WTC11 (cell line): ENCODE data around the gene IFIT5. TPM values are rescaled to one million over a fixed set of nuclear protein-coding genes. Genes with fewer than 3 reads are reported as not detected.
"Not testable (repeated sequence)": the region's sequence is repeated elsewhere in the genome, so short reads cannot be mapped to it uniquely, and the experiment has no call there.

Source experiments
- ATAC-seq: fragments of 200-7000 bp; cut with Tn5 transposase; 2 replicates; pipeline ENCODE4 v1.10.0; 2021; ENCODE audit warnings: mild to moderate bottlenecking, moderate library complexity
- CTCF ChIA-PET: fragments of 300-600 bp; sonication (Branson Sonifier 250); formaldehyde crosslinking; loops from one replicate; lab custom pipeline; 2021; ENCODE audit warnings: antibody characterized with exemption; lab: Charles Lee
- POLR2A ChIA-PET: fragments of 350-600 bp; sonication (Branson Sonifier 250); formaldehyde crosslinking; loops from one replicate; lab custom pipeline; 2021; ENCODE audit warnings: antibody characterized with exemption; lab: Charles Lee
- DNase-seq: peaks from one replicate; pipeline ENCODE4 v3.0.0; 2021; ENCODE audit warnings: low spot score
- H3K27ac Mint-ChIP-seq: 2 replicates; pipeline ENCODE4 v1.8.0; 2021; ENCODE audit warnings: mixed read lengths
- H3K27me3 Mint-ChIP-seq: 2 replicates; pipeline ENCODE4 v1.8.0; 2021; ENCODE audit warnings: low read depth, mild to moderate bottlenecking, moderate library complexity, mixed read lengths
- H3K36me3 Mint-ChIP-seq: 2 replicates; pipeline ENCODE4 v1.8.0; 2021; ENCODE audit warnings: mixed read lengths
- H3K4me1 Mint-ChIP-seq: 2 replicates; pipeline ENCODE4 v1.8.0; 2022; ENCODE audit warnings: mixed read lengths
- H3K4me3 Mint-ChIP-seq: 2 replicates; pipeline ENCODE4 v1.8.0; 2021; ENCODE audit warnings: mild to moderate bottlenecking, moderate library complexity, mixed read lengths
- H3K9me3 Mint-ChIP-seq: 2 replicates; pipeline ENCODE4 v1.8.0; 2021; ENCODE audit warnings: mixed read lengths
- ATF6 ChIP-seq: sonication (generic); formaldehyde crosslinking; IDR thresholded peaks from 2 replicates; pipeline ENCODE4 v1.8.1; 2023; ENCODE audit warnings: mild to moderate bottlenecking, missing genetic modification reagents
- CREB1 ChIP-seq: sonication (generic); formaldehyde crosslinking; IDR thresholded peaks from 2 replicates; pipeline ENCODE4 v1.8.0; 2023; ENCODE audit warnings: mild to moderate bottlenecking, missing genetic modification reagents
- CTCF ChIP-seq: fragments of 200-600 bp; IDR thresholded peaks from 2 replicates; pipeline ENCODE4 v1.8.0; 2022; ENCODE audit warnings: antibody characterized with exemption
- GTF2I ChIP-seq: fragments of 250-450 bp; sonication (Bioruptor Pico); conservative IDR thresholded peaks from 2 replicates; pipeline ENCODE4 v1.4.0; 2021; ENCODE audit warnings: mild to moderate bottlenecking
- JUN ChIP-seq: sonication (generic); formaldehyde crosslinking; IDR thresholded peaks from 2 replicates; pipeline ENCODE4 v1.8.0; 2023; ENCODE audit warnings: mild to moderate bottlenecking, missing genetic modification reagents
- TEAD1 ChIP-seq: sonication (generic); formaldehyde crosslinking; IDR thresholded peaks from 2 replicates; pipeline ENCODE4 v1.8.0; 2022; ENCODE audit warnings: mild to moderate bottlenecking, missing genetic modification reagents
- USF2 ChIP-seq: sonication (generic); formaldehyde crosslinking; IDR thresholded peaks from 2 replicates; pipeline ENCODE4 v1.8.1; 2023; ENCODE audit warnings: mild to moderate bottlenecking, missing genetic modification reagents, moderate library complexity
- ZNF317 ChIP-seq: sonication (generic); formaldehyde crosslinking; IDR thresholded peaks from 2 replicates; pipeline ENCODE4 v1.8.1; 2023; ENCODE audit warnings: low read depth, mild to moderate bottlenecking, moderate library complexity, missing genetic modification reagents, borderline replicate concordance
- ZNF416 ChIP-seq: fragments of 250-450 bp; sonication (Bioruptor Pico); IDR thresholded peaks from 2 replicates; pipeline ENCODE4 v1.9.0; 2021; ENCODE audit warnings: mild to moderate bottlenecking, inconsistent platforms
- ZSCAN18 ChIP-seq: fragments of 250-450 bp; sonication (Bioruptor Pico); IDR thresholded peaks from 2 replicates; pipeline ENCODE4 v2.1.2; 2022; ENCODE audit warnings: mild to moderate bottlenecking, moderate library complexity
- total RNA-seq: library from RNA; stranded (reverse); gene quantifications from 3 replicates; pipeline ENCODE4 v1.2.3, GENCODE V29; 2021
- TF ChIP-seq, protein P1 (sequence below): sonication (generic); formaldehyde crosslinking; IDR thresholded peaks from 2 replicates; pipeline ENCODE4 v1.8.1; 2022; ENCODE audit warnings: low read depth, missing genetic modification reagents, borderline replicate concordance
- TF ChIP-seq, protein P2 (sequence below): sonication (generic); formaldehyde crosslinking; IDR thresholded peaks from 2 replicates; pipeline ENCODE4 v1.8.1; 2022; ENCODE audit warnings: mild to moderate bottlenecking, missing genetic modification reagents, moderate library complexity, borderline replicate concordance
- TF ChIP-seq, protein P3 (sequence below): fragments of 250-450 bp; sonication (Bioruptor Pico); IDR thresholded peaks from 2 replicates; pipeline ENCODE4 v1.9.0; 2021; ENCODE audit warnings: mild to moderate bottlenecking
- TF ChIP-seq, protein P4 (sequence below): sonication (generic); formaldehyde crosslinking; IDR thresholded peaks from 2 replicates; pipeline ENCODE4 v1.8.1; 2023; ENCODE audit warnings: mild to moderate bottlenecking, missing genetic modification reagents

The IFIT5 gene
- total RNA-seq, 1 experiment from 2014 or later: 2.0 TPM

GRCh38 chr10:89440226-89441009 is 26.1 kb downstream of the IFIT5 start (continued):
- TF ChIP-seq ZNF416: no peak

DNA sequence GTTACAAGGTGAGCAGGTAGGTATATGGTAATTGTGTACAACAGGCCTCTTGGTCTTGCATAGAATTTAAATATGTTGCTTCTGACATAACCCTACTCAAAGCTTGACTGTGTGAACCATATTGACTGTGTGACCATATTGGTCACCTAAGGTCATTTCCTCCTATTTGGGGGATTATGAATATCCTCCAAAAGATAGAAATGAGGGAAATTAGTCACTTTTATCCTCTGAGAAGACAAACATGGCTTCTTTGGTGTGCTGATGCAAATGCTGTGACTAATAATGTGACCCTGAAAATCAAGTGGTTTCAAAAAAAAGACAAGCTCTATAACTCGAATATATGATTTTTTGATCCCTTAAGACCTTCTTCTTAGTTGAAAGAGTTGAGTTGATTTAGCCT is 27.9 kb downstream of the IFIT5 start:
- H3K27me3 Mint-ChIP-seq: no peaks in the 10 kb centered on the region
- TF ChIP-seq CREB1 (CRISPR knock-in tag): no peak
- TF ChIP-seq USF2 (CRISPR knock-in tag): no peak
- TF ChIP-seq, protein P1, sequence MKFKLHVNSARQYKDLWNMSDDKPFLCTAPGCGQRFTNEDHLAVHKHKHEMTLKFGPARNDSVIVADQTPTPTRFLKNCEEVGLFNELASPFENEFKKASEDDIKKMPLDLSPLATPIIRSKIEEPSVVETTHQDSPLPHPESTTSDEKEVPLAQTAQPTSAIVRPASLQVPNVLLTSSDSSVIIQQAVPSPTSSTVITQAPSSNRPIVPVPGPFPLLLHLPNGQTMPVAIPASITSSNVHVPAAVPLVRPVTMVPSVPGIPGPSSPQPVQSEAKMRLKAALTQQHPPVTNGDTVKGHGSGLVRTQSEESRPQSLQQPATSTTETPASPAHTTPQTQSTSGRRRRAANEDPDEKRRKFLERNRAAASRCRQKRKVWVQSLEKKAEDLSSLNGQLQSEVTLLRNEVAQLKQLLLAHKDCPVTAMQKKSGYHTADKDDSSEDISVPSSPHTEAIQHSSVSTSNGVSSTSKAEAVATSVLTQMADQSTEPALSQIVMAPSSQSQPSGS (CRISPR knock-in tag): no peak
- TF ChIP-seq JUN (CRISPR knock-in tag): no peak
- no peak for TF ChIP-seq GTF2I (CRISPR knock-in tag)
- TF ChIP-seq ATF6 (CRISPR knock-in tag): no peak
- TF ChIP-seq, protein P2, sequence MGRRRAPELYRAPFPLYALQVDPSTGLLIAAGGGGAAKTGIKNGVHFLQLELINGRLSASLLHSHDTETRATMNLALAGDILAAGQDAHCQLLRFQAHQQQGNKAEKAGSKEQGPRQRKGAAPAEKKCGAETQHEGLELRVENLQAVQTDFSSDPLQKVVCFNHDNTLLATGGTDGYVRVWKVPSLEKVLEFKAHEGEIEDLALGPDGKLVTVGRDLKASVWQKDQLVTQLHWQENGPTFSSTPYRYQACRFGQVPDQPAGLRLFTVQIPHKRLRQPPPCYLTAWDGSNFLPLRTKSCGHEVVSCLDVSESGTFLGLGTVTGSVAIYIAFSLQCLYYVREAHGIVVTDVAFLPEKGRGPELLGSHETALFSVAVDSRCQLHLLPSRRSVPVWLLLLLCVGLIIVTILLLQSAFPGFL (CRISPR knock-in tag): no peak
- TF ChIP-seq, all 79 proteins: peak for 0
- DNase-seq (no peak), ATAC-seq (no peak)
- H3K4me1 Mint-ChIP-seq: no peaks in the 10 kb centered on the region
- H3K9me3 Mint-ChIP-seq: peaks cover 39% of the 10 kb centered on the region
- peaks cover 41% of the 10 kb centered on the region for H3K36me3 Mint-ChIP-seq
- POLR2A ChIA-PET: no interaction called here
- no peak overlapping the region for H3K27ac Mint-ChIP-seq
- H3K4me3 Mint-ChIP-seq: no peak overlapping the region
- CTCF ChIA-PET: no interaction called here

DNA sequence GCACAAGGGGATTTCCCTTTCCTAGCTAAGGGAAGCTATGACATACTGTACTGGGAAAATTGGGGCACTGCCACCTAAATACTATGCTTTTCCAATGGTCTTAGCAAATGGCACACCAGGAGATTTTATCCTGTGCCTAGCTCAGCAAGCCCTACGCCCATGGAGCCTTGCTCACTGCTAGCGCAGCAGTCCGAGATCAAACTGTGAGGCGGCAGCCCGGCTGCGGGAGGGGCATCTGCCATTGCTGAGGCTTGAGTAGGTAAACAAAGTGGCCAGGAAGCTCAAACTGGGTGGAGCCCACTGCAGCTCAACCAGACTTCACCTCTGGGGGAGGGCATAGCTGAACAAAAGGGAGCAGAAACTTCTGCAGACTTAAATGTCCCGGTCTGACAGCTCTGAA is 30.5 kb downstream of the IFIT5 start:
- CTCF ChIA-PET, H3K27ac Mint-ChIP-seq, H3K4me1 Mint-ChIP-seq, H3K27me3 Mint-ChIP-seq, H3K4me3 Mint-ChIP-seq, ATAC-seq, DNase-seq, POLR2A ChIA-PET: not testable (repeated sequence)
- Mint-ChIP-seq H3K9me3 (peaks cover 40% of the 10 kb centered on the region), H3K36me3 (peaks cover 45% of the 10 kb centered on the region)

- Mint-ChIP-seq H3K4me1 (peaks cover 6% of the 10 kb centered on the region; the same call in 1 of the 2 replicates), H3K9me3 (peaks cover 14% of the 10 kb centered on the region), H3K36me3 (peaks cover 20% of the 10 kb centered on the region), H3K27ac (no peak overlapping the region), H3K4me3 (no peak overlapping the region), H3K27me3 (no peaks in the 10 kb centered on the region)
- ChIA-PET CTCF (no interaction called here), POLR2A (interaction anchor here (0.6 kb wide), 1 partner anchor 97 kb away, joined by 3 read pairs; no protein-coding TSS in a partner anchor)
- ATAC-seq: no peak
- DNase-seq: no peak
- TF ChIP-seq ZSCAN18: no peak
- no peak for TF ChIP-seq ZNF317 (CRISPR knock-in tag)
- TF ChIP-seq, protein P3, sequence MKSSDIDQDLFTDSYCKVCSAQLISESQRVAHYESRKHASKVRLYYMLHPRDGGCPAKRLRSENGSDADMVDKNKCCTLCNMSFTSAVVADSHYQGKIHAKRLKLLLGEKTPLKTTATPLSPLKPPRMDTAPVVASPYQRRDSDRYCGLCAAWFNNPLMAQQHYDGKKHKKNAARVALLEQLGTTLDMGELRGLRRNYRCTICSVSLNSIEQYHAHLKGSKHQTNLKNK (CRISPR knock-in tag): no peak
- TF ChIP-seq JUN (CRISPR knock-in tag): no peak
- no peak for TF ChIP-seq TEAD1 (CRISPR knock-in tag)
- TF ChIP-seq, protein P4, sequence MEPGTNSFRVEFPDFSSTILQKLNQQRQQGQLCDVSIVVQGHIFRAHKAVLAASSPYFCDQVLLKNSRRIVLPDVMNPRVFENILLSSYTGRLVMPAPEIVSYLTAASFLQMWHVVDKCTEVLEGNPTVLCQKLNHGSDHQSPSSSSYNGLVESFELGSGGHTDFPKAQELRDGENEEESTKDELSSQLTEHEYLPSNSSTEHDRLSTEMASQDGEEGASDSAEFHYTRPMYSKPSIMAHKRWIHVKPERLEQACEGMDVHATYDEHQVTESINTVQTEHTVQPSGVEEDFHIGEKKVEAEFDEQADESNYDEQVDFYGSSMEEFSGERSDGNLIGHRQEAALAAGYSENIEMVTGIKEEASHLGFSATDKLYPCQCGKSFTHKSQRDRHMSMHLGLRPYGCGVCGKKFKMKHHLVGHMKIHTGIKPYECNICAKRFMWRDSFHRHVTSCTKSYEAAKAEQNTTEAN (CRISPR knock-in tag): no peak
- no peak for TF ChIP-seq ATF6 (CRISPR knock-in tag)
- no peak for TF ChIP-seq CTCF
Measured at GRCh38 chr10:89450901-89451300, 36.5 kb downstream of the IFIT5 start.
